ENCODE measurements around the gene CLEC16A.
"Not testable (repeated sequence)": the region's sequence is repeated elsewhere in the genome, so short reads cannot be mapped to it uniquely, and the experiment has no call there.

Gene CLEC16A

DNA sequence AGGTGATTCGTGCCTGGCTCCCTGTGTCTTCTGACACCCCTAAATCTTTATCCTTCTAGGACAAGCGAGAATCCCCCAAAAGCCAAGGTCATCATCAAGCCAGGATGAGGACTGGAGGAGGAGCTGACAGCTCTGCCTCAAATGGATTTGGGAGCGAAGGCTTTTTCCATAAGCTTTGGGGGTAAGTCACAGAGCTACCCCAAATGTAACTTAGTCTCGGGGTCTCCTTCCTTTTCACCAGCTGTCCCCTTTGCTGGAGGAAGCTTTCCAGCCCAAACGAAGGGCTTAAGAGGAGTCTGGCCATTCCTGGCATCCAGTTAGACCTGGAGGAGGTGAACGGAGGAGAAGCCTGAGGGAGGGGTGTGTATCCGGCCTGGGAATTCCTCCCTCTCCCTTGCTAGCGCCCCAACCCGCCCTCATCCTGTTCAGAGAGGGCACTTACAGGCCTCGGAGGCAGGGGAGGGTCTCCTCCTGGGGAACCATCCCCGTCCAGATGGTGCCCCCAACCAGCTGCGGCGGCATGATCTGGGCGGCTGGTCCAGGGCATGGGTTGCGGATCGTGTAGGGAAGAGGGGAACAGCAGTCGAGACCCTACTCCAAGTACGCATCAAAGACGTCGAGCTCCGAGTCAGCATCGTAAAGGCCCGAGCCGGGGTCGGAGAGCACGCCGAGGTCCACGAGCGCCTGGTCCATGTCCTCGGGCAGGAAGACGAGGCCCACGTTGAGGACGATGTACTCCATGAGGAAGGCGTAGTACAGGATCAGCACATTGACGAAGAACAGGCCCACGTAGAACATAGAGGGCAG lies 3.0 kb upstream of the CLEC16A start:
- no peak for DNase-seq

DNA sequence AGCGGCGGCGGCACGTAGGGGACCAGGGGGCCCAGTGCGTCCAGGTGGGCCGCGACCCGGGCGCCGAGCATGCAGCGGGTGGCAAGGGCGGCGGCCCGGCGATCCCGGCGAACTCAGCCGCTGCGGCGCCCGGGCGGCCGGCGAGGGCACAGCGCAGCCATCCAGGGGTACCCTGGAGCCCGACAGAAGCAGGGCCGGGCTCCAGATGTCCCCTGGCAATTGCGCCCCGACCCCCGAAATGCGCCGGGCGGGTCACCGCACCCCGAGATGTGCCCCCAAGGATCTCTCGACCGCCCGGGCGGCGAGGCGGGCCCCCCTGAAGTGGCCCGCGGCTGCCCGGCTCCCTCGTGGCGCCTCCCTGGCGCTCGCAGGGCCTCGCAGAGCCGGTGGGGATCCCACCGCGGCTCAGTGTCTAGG lies 2.4 kb upstream of the CLEC16A start:
- peak in 1 of 2 donors; percentile 26 for DNase-seq

DNA sequence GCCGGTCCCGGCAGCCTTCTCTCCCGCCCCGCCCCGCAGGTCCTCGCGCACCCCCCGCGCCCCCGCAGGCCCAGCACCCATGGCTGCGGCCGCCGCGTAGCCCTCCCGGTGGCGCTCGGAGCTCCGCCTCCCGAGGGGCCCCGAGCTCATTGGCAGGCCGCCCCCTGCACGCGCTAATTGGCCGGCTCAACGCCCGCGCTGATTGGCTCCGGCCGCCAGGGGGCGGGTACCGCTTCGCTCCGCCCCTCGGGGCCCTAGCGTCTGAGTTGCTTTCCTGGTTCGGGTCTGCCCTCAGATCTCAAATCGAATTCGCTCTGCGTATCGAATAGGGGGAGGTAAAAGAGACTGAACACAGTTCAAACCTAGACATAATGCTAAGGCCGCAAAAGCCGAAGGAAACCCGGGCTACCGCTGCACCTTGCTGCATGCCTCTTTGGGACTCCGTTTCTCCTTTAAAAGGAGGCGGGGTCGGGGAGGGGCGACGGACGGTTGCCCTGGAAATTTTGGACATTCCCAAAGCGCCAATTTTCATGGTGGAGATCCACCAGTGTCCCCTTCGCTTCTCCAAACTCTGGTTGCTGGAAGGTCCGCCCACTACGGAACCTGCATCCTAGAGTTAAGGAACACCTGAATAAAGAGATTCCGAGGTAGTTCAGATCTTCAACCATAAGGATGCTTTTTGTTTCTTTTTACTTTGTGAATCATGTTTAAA lies 1.9 kb upstream of the CLEC16A start, which contains the start of gene DEXI:
Gene DEXI, minus strand, starts transcription at position 117 of the 712 bp plus-strand sequence. CDS start 463 bp downstream, outside the sequence.
- DNase-seq: peak; percentile 95

DNA sequence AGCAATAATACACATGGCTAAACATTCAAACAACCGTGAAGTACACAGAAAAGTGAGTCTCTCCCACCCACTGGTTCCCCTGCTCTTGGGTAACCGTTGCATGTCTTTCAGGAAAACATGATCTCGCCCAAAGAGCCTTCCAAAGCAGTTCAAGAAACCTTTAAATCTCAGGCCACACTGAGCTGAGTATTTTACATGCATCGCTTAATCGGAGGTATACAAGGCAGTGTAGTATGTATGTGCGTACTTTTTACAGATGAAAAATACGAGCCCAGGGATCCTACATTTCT lies 1.4 kb upstream of the CLEC16A start:
- DNase-seq: no peak

DNA sequence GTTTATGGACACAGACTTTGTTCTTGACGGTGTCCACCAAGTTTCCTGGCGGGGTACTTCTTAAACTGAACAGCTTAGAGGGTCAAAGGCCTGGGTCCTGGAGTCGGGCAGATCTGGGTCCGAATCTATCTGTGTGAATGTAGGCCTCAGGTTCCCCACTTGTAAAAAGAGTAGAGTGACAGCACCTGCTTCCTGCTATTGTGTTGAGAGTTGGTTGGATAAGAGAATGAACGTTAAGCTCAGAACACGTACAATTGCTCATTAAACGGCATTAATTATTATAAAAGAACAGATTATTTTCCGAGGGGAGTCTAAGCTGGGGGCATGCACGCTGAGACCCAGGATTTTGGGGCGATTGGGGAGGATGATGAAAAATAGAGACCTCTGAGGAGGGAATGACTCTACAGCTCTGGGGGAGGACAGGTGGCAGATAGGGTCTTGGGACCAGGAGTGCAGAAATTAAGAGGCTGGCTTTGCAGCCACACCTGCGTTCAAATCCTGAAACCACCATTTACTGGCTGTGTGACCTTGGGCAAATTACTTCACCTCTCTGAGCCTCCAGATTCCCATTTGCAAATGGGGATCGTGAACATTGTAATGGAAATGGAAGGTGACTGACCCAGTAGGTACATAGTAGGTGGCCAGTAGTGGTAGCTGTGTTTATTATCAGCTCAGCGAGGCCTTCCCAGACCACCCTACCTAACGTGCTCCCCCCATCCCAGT lies 862 bp downstream of the CLEC16A start:
- no peak for DNase-seq

DNA sequence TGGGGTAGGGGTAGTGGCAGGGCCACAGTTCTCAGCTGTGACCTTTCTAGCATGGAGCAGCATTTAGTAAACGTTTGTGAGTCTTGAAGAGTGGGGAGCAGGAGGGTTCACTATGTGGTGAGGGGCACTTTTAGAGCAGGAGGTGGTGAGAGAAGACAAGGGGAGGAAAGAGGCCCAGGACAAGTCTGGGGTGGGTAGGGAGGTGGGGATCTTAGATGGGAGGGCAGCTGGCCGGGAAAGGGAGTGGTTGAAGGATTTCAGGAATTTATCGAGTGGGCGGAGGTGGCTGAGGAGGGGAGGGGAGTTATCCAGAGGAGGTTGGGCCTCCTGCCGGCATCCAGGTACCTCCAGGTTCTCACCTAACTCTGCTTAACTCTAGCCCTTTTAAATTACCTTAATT lies 1.9 kb downstream of the CLEC16A start:
- DNase-seq: no peak

DNA sequence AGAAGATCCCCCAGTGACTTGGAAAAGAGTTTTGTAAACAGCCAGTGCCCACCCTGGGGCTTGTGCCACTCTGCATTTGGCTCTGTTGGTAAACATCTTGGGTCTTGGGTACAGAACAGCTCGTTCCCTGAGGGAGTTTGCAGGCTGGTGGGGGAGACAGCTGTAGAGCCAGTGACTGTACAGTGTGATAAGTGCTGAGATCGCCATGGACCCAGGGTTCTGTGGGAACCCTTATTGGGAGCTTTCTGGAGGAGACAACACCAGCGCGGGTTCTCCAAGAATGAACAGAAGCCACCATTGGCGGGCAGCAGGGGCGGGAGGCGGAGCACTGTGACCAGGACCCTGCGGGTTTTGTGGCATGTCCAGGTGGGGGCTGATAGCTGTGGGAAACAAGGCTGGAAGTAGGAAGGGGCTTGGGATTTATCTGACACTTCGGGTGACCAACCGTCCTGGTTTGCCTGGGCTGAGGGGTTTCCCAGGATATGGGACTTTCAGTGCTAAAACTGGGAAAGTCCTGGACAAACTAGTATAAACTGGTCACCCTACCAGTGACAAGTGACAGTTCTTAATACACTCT lies 2.9 kb downstream of the CLEC16A start:
- DNase-seq: no peak

DNA sequence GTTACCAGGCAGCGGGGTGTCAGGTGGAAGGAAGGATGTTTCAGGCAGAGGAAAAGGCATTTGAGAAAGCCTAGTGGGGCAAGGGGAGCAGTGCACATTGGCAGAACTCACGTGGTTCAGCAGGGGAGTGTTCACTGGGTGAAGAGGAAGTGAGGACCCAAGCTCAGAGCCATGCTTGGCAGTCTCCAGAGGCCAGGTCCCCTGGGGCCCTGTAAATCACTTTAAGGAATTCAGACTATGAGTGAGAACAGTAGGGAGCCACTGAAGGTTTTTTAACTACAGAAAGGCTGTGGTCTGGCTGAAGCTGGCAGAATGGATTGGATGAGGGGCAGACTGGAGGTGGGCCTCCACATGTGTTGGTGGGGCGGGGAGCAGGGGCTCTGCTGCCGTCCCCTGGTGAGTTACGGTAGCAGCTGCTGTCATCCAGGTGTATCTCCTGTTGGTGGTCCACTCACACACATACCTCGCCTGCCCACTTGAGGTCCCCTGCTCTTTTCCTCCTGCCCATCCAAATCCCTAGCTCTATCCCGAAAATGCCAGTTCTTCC lies 5.1 kb downstream of the CLEC16A start:
- peak; percentile 33 to 42 for DNase-seq

DNA sequence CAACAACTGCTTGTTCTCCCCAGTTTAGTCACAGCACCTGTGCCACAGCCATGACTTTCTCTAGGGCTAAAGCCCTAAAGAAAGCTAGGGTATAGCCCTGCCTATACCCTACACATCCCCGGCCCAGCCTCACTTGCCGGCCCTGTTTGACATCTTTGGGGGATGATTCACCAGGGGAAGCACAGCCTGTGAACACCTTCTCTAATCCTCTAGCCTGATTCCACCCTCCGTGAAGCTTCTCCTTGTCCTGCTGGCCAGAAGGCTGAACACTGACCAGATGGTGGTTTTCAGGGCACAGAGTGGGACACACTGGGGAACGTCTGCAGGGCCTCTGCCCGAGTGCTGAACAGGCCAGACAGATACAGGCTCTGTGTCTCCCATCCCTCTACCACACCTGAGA lies 6.0 kb downstream of the CLEC16A start:
- no peak for DNase-seq

DNA sequence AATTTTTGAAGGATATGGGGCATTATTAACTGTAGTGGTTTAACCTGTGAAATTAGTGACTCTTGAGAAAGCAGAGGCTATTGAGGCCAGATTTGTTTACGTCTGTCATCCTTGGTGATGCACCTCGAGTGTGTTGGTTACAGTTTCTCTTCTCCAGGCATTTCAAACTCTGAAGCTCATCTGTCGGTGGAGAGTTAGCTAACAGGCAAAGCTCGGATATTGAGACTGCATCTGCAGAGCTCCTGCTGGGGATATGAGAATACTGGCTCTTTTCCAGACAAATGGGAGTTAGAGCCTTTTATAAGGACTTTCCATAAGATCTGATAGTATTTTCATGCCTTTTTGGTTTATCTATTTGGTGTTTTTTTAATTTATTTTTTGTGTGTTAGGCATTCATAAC lies 6.7 kb downstream of the CLEC16A start:
- no peak for DNase-seq

DNA sequence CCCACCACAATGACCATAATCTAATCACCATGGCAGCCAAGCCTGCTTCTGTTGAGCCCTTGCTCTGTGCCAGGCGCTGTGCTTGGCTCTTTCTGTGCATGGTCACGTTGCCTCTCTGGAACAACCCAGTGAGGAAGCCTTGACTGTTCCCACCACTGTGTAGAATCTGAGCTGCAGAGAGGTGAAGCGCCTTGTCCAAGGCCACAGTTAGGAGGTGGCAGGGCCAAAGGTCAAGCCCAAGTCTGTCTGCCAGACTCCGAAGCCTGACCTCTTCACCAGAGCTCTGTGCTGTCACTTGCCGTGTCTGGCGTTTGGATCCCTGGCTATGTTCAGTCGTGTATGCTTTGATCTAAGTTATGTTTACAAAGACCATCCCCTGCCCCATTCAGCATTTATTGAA lies 10.5 kb downstream of the CLEC16A start:
- no peak for DNase-seq

DNA sequence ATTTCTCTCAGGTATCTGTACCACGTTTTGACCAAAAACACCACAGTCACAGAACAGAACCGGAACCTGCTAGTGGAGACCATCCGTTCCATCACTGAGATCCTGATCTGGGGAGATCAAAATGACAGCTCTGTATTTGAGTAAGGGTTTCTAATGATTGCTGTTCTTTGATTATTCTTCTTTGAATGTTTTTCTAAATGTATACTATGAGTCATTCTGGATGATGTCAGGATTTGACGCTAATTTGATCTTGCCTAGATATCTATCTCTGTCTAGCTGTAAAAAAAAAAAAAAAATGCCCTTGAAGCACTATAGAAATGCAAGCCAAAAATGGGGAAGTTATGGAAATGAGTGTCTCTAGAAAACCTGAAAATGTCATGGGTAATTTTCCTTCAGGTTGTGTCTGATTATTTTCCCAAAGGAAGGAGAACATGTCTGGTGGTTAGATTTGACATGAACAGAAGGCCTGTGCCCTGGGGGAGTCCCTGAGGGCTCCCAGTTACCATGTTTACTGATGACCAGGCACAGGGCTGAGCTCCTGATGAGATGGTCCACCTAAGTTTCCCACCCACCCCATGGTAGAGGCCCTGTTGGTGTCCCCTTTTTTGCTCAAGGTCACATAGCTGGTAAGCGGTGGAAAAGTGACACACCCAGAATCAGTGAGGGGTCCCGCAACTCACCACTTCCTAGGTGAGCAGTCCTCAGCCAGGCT lies 13.6 kb downstream of the CLEC16A start:
- no peak for DNase-seq

DNA sequence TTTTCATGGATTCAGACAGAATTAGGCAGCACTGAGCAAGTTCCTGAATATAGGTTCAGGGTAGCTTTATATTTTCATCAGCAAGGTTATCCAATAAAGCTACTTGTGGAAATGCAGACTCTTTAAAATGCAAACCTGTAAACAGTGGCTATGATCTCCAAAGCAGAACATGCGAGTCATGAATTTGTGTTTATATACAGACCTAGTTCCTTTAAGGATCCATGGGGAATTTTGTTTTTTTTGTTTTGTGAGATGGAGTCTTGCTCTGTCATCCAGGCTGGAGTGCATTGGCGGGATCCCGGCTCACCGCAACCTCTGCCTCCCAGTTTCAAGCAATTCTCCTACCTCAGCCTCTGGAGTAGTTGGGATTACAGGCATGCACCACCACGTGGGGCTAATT lies 14.8 kb downstream of the CLEC16A start:
- DNase-seq: no peak

DNA sequence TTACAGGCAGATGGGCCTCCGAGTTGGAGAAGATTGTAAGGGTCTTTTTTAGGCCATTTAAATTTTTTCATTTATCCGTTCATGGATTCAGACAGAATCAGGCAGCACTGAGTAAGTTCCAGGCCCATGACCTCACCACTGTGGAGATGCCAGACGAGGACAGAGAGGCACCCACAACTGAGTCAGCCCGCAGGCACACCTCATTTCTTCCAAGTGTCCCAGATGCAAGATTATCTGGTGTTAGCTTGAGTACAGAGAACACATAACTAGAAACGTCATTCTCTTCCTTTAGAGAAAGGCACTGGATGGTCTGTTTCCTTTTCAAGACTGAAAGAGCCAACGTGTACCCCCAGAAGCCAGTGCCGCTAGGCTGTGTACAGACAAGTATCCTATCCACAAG lies 16.9 kb downstream of the CLEC16A start:
- DNase-seq: no peak

DNA sequence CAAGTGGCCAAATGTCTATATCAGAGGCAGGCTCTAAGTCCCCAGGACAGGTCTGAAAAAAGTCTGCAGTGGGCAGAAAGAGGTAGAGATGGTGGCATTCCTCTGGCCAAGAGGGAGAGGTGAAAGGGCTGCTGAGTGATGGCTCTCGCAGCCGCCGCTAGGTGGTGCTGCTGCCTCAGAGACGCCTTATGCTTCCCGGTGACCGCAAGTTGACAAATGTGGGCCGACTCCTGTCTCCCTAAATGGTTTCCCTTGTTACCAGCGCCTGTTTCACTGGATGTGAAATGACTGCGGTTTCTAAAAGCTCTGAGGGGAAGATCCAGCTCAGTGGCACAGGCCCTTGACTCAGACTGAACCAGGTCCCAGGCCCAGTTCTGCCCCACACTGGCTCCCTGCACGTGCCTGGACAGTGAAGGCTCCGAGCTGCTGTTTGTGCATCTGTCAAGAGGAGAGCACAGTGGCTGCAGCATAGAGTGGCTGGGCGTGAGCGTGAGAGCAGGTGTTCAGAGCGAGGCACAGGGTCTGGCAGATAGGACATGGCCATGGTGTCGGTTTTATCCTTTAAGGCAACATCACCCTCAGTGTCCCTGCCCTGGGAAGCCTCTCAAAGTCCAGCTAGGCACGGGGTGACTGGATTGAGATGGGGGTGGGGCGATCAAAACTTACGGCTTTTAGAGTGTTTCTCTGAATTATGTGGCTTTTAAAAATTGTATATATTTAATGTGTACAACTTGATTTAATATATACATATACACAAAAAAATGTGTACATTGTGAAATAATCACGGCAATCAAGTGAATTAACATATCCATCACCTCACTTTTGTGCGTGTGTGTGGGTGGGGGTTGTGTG lies 19.9 kb downstream of the CLEC16A start:
- peak; percentile 89 to 91 for DNase-seq

DNA sequence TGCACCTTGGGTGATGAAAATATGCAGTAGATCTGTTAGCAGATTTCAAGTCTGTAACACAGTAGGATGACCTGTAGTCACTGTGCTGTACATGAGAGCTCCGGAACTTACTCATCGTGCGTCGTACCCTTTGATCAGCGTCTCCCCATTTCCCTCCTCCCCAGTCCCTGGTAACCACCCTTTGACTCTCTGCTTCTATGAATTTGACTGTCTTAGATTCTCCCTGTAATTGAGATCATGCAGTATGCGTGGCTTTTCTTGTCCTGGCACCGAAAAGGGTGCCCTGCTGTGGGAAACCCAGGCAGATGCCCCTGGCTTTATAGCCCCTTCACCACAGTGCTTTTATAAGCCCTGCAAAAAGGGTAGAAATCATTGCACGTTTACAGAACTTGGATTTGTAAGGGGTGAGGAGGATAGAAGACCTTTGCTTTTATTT lies 20.5 kb downstream of the CLEC16A start:
- peak; percentile 59 to 74 for DNase-seq

DNA sequence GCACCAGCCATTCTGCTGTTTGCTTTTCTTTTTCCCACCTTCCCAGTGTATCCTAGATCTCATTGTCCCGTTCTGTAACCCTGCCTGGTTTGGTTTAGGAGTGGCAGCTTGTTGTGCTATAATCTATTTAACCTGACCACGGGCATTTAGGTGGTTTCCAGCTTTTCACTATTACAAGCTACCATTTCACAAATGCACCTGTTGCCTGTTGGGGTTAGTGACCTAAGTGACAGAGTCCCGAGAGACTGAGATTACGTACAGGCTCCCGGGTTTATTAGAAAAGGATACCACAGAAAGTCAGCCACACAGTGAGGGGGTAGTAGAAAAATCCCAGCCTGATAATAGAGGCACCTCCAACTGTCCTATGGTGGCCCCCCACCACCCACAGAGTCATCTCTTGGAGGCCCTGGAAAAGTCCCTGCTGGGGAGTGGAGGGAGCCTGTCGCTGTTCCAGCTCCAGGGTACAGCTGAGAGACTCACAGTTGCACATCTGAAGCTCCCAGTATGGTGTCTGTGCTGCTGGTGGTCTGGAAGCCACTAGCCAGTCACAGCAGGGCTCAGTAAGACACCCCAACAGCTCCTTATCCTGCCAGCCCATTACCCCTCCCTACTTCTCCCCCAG lies 21.2 kb downstream of the CLEC16A start:
- peak; percentile 37 to 41 for DNase-seq

DNA sequence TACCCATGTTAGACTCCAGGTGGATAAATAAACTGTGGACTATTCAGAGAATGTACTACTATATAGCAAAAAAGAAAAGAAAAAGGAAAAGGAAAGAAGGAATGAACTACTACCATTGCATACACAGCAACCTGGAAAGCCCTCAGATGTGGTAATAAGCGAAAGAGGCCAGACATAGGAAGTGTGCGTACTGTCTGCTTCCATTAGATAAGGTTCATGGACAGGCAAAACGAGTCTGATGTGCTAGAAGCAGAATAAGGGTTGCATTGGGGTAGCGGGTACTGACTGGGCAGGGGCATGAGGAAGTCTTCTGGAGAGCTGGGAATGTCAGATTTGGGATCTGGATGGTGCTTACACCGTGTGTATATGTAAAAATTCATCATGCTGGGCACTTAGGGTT lies 21.8 kb downstream of the CLEC16A start:
- no peak for DNase-seq

DNA sequence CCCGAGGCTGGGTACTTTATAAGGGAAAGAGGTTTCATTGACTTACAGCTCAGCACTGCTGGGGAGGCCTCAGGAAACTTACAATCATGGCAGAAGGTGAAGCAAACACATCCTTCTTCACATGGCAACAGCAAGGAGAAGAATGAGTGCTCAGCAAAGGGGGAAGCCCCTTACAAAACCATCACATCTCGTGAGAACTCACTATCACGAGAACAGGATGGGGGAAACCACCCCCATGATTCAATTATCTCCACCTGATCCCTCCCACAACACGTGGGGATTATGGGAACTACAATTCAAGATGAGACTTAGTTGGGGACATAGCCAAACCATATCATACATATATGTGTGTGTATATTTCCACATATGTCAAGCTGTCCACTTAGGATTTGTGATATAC lies 22.2 kb downstream of the CLEC16A start:
- DNase-seq: not testable (repeated sequence)

DNA sequence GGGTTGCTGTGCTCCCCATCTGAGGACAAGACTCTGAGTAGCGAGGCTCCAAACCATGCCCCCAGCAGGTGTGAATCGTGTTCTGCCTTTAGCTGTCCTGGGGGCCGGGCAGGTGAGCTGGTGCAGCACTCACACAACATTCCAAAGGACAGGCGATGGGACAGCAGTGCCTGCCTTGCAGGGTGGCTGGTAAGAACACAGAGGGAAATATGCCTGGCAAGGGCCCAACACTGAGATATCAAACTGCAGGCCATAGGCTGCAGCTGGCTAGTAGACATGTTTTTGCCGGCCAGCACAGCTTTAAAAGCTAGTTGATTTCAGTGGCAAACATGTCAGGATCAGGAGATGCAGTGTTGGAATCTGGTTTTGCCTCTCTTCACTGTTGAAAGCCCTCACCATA lies 23.6 kb downstream of the CLEC16A start:
- DNase-seq: no peak

DNA sequence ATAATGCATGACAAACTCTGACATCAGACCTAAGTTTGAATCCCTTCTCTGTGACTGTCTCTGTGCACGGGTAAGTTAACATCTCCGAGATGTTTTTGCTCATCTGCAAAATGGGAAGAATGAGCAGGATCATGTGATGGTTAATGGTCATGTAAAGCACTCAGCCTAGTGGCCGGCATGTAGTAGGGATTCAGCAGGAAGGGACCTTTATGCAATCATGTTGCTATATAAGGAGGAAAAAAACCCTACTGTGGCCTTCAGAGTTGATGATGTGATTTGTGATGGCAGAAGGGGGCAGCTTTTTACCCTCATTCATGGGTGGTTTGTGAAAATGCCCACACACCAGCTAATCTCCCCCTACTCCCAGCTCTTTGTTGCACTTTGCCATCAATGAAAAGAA lies 24.1 kb downstream of the CLEC16A start:
- no peak for DNase-seq
